GM21576 (cell line): ENCODE data around the gene GARS1.

Experiments
- ATAC-seq: cut with Tn5 transposase; IDR thresholded peaks from one replicate; pipeline ENCODE4 v1.9.1; 2021; ENCODE audit warnings: mild to moderate bottlenecking, moderate library complexity; ENCODE audit not compliant: unreplicated experiment

GARS1 gene

GRCh38 chr7:30674420-30674819 lies 79.7 kb downstream of the GARS1 start:
- ATAC-seq, result no peak

- ATAC-seq, result no peak
Measured at GRCh38 chr7:30674876-30675275, 80.2 kb downstream of the GARS1 start.

GRCh38 chr7:30678805-30679204 lies 84.1 kb downstream of the GARS1 start:
- ATAC-seq, result no peak

GRCh38 chr7:30679664-30680063 lies 85.0 kb downstream of the GARS1 start:
- ATAC-seq, result no peak

- no peak for ATAC-seq
Measured at GRCh38 chr7:30681331-30681797, 86.7 kb downstream of the GARS1 start.

- no peak for ATAC-seq
Measured at GRCh38 chr7:30681815-30682211, 87.1 kb downstream of the GARS1 start.

- ATAC-seq, result no peak
Measured at GRCh38 chr7:30682212-30683083, 87.8 kb downstream of the GARS1 start, which contains the start of gene CRHR2. TSS of gene CRHR2 (minus strand) at chr7:30682456. CDS start at chr7:30682280, 176 bp downstream.

GRCh38 chr7:30683306-30683705 lies 88.6 kb downstream of the GARS1 start:
- no peak for ATAC-seq
